ENCODE results near the gene BEST4.

The BEST4 gene

GRCh38 chr1:44828841-44829440 lies 41.0 kb upstream of the BEST4 start:
- no peak for TF ChIP-seq POLR2AphosphoS5 (IDR thresholded peaks at IDR 0.05; ENCODE audit: low read depth)
- no peak for TF ChIP-seq CTCF (IDR thresholded peaks at IDR 0.05; ENCODE audit: insufficient read depth, low read length)
- no peak for DNase-seq (ENCODE audit: low read depth in 1 of 2, low spot score in 1 of 2)
- H3K27ac ChIP-seq (replicated peaks): peak overlapping the region; percentile 76
- no peaks in the 10 kb centered on the region for H3K27me3 ChIP-seq (ENCODE audit: insufficient read depth, poor library complexity, severe bottlenecking)
- H3K4me3 ChIP-seq (replicated peaks; ENCODE audit: insufficient read depth, low read length): no peak overlapping the region

- no peaks in the 10 kb centered on the region for H3K27me3 ChIP-seq (ENCODE audit: insufficient read depth, poor library complexity, severe bottlenecking)
- H3K27ac ChIP-seq (replicated peaks): no peak overlapping the region
- DNase-seq (ENCODE audit: low read depth in 1 of 2, low spot score in 1 of 2): no peak
- no peak overlapping the region for H3K4me3 ChIP-seq (replicated peaks; ENCODE audit: insufficient read depth, low read length)
- TF ChIP-seq GABPA (IDR thresholded peaks at IDR 0.05; ENCODE audit: low read depth) (no peak), POLR2AphosphoS5 (IDR thresholded peaks at IDR 0.05; ENCODE audit: low read depth) (no peak), REST (IDR thresholded peaks at IDR 0.05; ENCODE audit: insufficient replicate concordance, low read depth) (no peak), CTCF (IDR thresholded peaks at IDR 0.05; ENCODE audit: insufficient read depth, low read length) (no peak), SPI1 (IDR thresholded peaks at IDR 0.05; ENCODE audit: borderline replicate concordance, low read depth) (no peak)
Observed at GRCh38 chr1:44828003-44828651, 40.2 kb upstream of the BEST4 start.

GRCh38 chr1:44827197-44828002 lies 39.4 kb upstream of the BEST4 start:
- Histone ChIP-seq H3K27ac (replicated peaks) (peak overlapping the region; percentile 32; the same call in 1 of the 2 replicates), H3K27me3 (ENCODE audit: insufficient read depth, poor library complexity, severe bottlenecking) (no peaks in the 10 kb centered on the region), H3K4me3 (replicated peaks; ENCODE audit: insufficient read depth, low read length) (no peak overlapping the region)
- TF ChIP-seq CTCF (IDR thresholded peaks at IDR 0.05; ENCODE audit: insufficient read depth, low read length) (no peak), POLR2AphosphoS5 (IDR thresholded peaks at IDR 0.05; ENCODE audit: low read depth) (no peak), REST (IDR thresholded peaks at IDR 0.05; ENCODE audit: insufficient replicate concordance, low read depth) (no peak), GABPA (IDR thresholded peaks at IDR 0.05; ENCODE audit: low read depth) (no peak), SPI1 (IDR thresholded peaks at IDR 0.05; ENCODE audit: borderline replicate concordance, low read depth) (no peak)
- DNase-seq (ENCODE audit: low read depth in 1 of 2, low spot score in 1 of 2): no peak

Data from HL-60 (cell line).